HEK293 (cell line): ENCODE data around the gene LSG1.

Experiments
- FEZF1 ChIP-seq: fragments of 450-650 bp; formaldehyde crosslinking; IDR thresholded peaks from 2 replicates; pipeline ENCODE4 v1.5.1; 2016; ENCODE audit warnings: missing biosample characterization, missing genetic modification characterization
- ZIC2 ChIP-seq: fragments of 450-650 bp; formaldehyde crosslinking; IDR thresholded peaks from 2 replicates; pipeline ENCODE4 v1.5.1; 2016; ENCODE audit warnings: missing biosample characterization, missing genetic modification characterization
- ZNF146 ChIP-seq: fragments of 450-650 bp; formaldehyde crosslinking; IDR thresholded peaks from 2 replicates; pipeline ENCODE4 v1.5.1; 2016; ENCODE audit warnings: missing biosample characterization, missing genetic modification characterization
- ZNF560 ChIP-seq: fragments of 450-650 bp; formaldehyde crosslinking; IDR thresholded peaks from 2 replicates; pipeline ENCODE4 v1.5.1; 2017; ENCODE audit warnings: missing biosample characterization, missing genetic modification characterization, borderline replicate concordance
- ZNF571 ChIP-seq: fragments of 450-650 bp; formaldehyde crosslinking; IDR thresholded peaks from 2 replicates; pipeline ENCODE4 v1.5.0; 2017; ENCODE audit warnings: missing biosample characterization, missing genetic modification characterization
- ZNF629 ChIP-seq: fragments of 450-650 bp; formaldehyde crosslinking; IDR thresholded peaks from 2 replicates; pipeline ENCODE4 v1.5.1; 2017; ENCODE audit warnings: missing biosample characterization, missing genetic modification characterization
- ZXDB ChIP-seq: fragments of 450-650 bp; formaldehyde crosslinking; IDR thresholded peaks from 2 replicates; pipeline ENCODE4 v1.5.1; 2016; ENCODE audit warnings: missing biosample characterization, missing genetic modification characterization
- TF ChIP-seq, protein P1 (sequence below): fragments of 450-650 bp; formaldehyde crosslinking; IDR thresholded peaks from 2 replicates; pipeline ENCODE4 v1.5.1; 2016; ENCODE audit warnings: missing biosample characterization, missing genetic modification characterization, borderline replicate concordance
- TF ChIP-seq, protein P2 (sequence below): fragments of 450-650 bp; formaldehyde crosslinking; IDR thresholded peaks from 2 replicates; pipeline ENCODE4 v1.5.1; 2017; ENCODE audit warnings: missing biosample characterization, missing genetic modification characterization

Gene LSG1

DNA sequence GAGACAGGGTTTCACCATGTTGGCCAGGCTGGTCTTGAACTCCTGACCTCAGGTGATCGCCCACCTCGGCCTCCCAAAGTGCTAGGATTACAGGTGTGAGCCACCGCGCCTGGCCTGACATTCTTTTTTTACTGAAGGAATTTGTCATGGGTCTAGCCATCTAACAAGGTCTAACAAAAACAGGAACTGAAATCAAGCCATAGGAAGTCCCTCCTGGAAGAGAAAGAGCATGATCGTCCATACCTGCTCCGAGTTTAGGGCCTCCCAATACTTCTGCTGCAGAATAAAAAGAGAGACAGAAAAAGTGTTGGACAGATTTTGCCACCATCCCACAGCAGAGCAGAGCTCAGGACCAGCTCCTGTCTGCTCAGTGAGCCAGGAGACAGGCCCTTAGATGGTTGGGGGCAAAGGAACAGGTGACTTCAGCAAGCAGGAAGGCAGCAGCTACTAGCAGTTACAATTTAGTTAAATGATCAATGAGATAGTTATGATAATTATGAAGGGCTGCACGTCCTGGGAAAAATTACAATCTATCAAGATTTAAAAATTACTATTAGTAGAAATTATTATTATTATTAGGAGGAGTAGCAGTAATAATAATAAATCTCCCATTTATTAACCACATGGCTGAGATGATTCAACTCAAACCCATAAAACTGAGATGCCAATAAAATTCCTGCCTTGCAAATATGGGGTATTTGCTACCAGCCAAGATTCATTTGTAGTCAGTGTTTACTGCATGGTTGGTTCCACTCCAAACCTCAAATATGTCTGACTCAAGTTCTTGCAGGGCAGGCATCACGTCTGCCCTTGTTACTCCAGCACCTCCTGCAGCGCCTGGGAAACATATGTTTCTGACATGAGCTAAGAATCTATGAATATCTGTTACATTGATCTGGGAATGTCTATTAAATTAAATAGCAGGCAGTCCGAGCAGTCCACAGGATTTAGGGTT lies 78.9 kb downstream of the LSG1 start (continued):
- TF ChIP-seq, protein P1, sequence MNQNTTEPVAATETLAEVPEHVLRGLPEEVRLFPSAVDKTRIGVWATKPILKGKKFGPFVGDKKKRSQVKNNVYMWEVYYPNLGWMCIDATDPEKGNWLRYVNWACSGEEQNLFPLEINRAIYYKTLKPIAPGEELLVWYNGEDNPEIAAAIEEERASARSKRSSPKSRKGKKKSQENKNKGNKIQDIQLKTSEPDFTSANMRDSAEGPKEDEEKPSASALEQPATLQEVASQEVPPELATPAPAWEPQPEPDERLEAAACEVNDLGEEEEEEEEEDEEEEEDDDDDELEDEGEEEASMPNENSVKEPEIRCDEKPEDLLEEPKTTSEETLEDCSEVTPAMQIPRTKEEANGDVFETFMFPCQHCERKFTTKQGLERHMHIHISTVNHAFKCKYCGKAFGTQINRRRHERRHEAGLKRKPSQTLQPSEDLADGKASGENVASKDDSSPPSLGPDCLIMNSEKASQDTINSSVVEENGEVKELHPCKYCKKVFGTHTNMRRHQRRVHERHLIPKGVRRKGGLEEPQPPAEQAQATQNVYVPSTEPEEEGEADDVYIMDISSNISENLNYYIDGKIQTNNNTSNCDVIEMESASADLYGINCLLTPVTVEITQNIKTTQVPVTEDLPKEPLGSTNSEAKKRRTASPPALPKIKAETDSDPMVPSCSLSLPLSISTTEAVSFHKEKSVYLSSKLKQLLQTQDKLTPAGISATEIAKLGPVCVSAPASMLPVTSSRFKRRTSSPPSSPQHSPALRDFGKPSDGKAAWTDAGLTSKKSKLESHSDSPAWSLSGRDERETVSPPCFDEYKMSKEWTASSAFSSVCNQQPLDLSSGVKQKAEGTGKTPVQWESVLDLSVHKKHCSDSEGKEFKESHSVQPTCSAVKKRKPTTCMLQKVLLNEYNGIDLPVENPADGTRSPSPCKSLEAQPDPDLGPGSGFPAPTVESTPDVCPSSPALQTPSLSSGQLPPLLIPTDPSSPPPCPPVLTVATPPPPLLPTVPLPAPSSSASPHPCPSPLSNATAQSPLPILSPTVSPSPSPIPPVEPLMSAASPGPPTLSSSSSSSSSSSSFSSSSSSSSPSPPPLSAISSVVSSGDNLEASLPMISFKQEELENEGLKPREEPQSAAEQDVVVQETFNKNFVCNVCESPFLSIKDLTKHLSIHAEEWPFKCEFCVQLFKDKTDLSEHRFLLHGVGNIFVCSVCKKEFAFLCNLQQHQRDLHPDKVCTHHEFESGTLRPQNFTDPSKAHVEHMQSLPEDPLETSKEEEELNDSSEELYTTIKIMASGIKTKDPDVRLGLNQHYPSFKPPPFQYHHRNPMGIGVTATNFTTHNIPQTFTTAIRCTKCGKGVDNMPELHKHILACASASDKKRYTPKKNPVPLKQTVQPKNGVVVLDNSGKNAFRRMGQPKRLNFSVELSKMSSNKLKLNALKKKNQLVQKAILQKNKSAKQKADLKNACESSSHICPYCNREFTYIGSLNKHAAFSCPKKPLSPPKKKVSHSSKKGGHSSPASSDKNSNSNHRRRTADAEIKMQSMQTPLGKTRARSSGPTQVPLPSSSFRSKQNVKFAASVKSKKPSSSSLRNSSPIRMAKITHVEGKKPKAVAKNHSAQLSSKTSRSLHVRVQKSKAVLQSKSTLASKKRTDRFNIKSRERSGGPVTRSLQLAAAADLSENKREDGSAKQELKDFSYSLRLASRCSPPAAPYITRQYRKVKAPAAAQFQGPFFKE (tag by site-specific recombination) = no peak
- TF ChIP-seq, protein P2, sequence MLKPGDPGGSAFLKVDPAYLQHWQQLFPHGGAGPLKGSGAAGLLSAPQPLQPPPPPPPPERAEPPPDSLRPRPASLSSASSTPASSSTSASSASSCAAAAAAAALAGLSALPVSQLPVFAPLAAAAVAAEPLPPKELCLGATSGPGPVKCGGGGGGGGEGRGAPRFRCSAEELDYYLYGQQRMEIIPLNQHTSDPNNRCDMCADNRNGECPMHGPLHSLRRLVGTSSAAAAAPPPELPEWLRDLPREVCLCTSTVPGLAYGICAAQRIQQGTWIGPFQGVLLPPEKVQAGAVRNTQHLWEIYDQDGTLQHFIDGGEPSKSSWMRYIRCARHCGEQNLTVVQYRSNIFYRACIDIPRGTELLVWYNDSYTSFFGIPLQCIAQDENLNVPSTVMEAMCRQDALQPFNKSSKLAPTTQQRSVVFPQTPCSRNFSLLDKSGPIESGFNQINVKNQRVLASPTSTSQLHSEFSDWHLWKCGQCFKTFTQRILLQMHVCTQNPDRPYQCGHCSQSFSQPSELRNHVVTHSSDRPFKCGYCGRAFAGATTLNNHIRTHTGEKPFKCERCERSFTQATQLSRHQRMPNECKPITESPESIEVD (tag by site-specific recombination) = peak; percentile 78
- TF ChIP-seq ZXDB (tag by site-specific recombination) (peak; percentile 43; the same call in 1 of the 2 replicates), ZNF571 (no peak), ZIC2 (peak; percentile 48; the same call in 1 of the 2 replicates), ZNF629 (tag by site-specific recombination) (peak; percentile 88), ZNF560 (tag by site-specific recombination) (no peak), ZNF146 (tag by site-specific recombination) (no peak), FEZF1 (tag by site-specific recombination) (peak; percentile 69)
